Measurements from ENCODE around the gene RBM39. TPM values are rescaled to one million over a fixed set of nuclear protein-coding genes. Genes with fewer than 3 reads are reported as not detected.

RBM39 gene
- total and polyA plus RNA-seq, 2 experiments from 2014 or later, result 247 to 270 TPM

DNA sequence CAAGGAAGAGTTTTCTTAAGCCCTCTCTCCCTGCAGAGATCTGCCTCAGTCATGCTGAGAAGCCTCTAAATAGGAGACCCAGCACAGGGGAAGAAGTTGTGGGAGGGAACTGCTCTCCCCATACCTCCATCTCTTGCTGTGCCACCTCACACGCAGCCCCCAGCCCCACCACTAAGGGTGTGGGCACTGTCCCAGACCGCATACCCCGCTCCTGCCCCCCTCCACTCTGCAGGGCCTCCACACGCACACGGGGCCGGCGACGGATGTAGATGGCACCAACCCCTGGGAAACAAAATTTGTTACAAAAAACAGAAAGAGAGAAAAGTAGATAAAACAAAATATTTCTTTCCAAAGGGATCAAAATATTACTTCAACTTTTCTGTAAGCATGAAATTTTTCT, 67.1 kb downstream of the RBM39 start:
- H3K4me2 ChIP-seq (ENCODE audit: unreplicated experiment), result no peak overlapping the region
- no peaks in the 10 kb centered on the region for H3F3A ChIP-seq (ENCODE audit: insufficient read depth)
- H3K27me3 ChIP-seq (replicated peaks; ENCODE audit: insufficient read depth), result no peaks in the 10 kb centered on the region
- no peaks in the 10 kb centered on the region for H3K9me2 ChIP-seq (ENCODE audit: insufficient read depth)
- no peak overlapping the region for H3K9ac ChIP-seq
- H3K4me1 ChIP-seq (ENCODE audit: insufficient read depth), result no peaks in the 10 kb centered on the region
- H3K36me3 ChIP-seq (ENCODE audit: low read depth), result peaks cover 7% of the 10 kb centered on the region; the same call in 1 of the 2 replicates
- DNase-seq, result no peak
- no peaks in the 10 kb centered on the region for H3K9me3 ChIP-seq (ENCODE audit: low read depth)
- H3K27ac ChIP-seq, result no peak overlapping the region
- H3K4me3 ChIP-seq, result no peak overlapping the region
- 87 to 96% methylated on average over 8 of the region's 8 CpGs for WGBS, 2 experiments (ENCODE audit: low coverage in 1 of 2, low lambda C conversion rate in 2 of 2, missing lambda C conversion rate in 2 of 2)
- in situ Hi-C loops (cut with MboI), result no loop called here
- TF ChIP-seq EZH2phosphoT487 (IDR thresholded peaks at IDR 0.05; ENCODE audit: insufficient read depth, low read depth) (no peak), EZH2 (IDR thresholded peaks at IDR 0.05; ENCODE audit: insufficient read depth, poor library complexity, severe bottlenecking) (no peak)
- H4K20me1 ChIP-seq (ENCODE audit: insufficient read depth), result no peaks in the 10 kb centered on the region
- H2AFZ ChIP-seq, result no peak overlapping the region
- H3K79me2 ChIP-seq (ENCODE audit: insufficient read depth), result no peaks in the 10 kb centered on the region

DNA sequence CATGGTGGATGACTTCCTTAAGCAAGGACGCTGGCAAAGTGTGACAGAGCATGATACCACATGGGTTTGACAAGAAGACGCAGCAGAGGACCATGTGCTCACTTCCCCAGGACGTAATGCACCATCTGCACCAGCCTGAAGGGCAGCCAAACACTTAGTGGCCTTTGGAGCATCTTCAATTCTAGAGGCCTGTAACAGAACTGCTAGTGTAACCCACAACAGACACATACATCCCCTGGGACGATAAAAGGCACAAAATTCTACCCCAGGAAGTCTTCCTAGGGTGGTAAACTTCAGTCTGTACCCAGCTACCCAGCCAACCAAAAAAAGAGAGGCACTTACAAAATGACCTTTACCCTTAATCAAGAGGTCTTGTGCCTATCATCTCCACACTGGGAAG, 68.2 kb downstream of the RBM39 start:
- no peak overlapping the region for H3K9ac ChIP-seq
- no peak overlapping the region for H3K4me3 ChIP-seq
- no peak for DNase-seq
- no peaks in the 10 kb centered on the region for H3F3A ChIP-seq (ENCODE audit: insufficient read depth)
- 76 to 81% methylated on average over 4 of the region's 4 CpGs for WGBS, 2 experiments (ENCODE audit: low coverage in 1 of 2, low lambda C conversion rate in 2 of 2, missing lambda C conversion rate in 2 of 2)
- H3K4me1 ChIP-seq (ENCODE audit: insufficient read depth), result no peaks in the 10 kb centered on the region
- no peaks in the 10 kb centered on the region for H3K27me3 ChIP-seq (replicated peaks; ENCODE audit: insufficient read depth)
- peaks cover 7% of the 10 kb centered on the region; the same call in 1 of the 2 replicates for H3K36me3 ChIP-seq (ENCODE audit: low read depth)
- H3K4me2 ChIP-seq (ENCODE audit: unreplicated experiment), result no peak overlapping the region
- no peak overlapping the region for H2AFZ ChIP-seq
- H3K27ac ChIP-seq, result no peak overlapping the region
- TF ChIP-seq EZH2 (IDR thresholded peaks at IDR 0.05; ENCODE audit: insufficient read depth, poor library complexity, severe bottlenecking) (no peak), EZH2phosphoT487 (IDR thresholded peaks at IDR 0.05; ENCODE audit: insufficient read depth, low read depth) (no peak)
- in situ Hi-C loops (cut with MboI), result no loop called here
- H3K9me2 ChIP-seq (ENCODE audit: insufficient read depth), result no peaks in the 10 kb centered on the region
- no peaks in the 10 kb centered on the region for H3K79me2 ChIP-seq (ENCODE audit: insufficient read depth)
- no peaks in the 10 kb centered on the region for H3K9me3 ChIP-seq (ENCODE audit: low read depth)
- H4K20me1 ChIP-seq (ENCODE audit: insufficient read depth), result no peaks in the 10 kb centered on the region

DNA sequence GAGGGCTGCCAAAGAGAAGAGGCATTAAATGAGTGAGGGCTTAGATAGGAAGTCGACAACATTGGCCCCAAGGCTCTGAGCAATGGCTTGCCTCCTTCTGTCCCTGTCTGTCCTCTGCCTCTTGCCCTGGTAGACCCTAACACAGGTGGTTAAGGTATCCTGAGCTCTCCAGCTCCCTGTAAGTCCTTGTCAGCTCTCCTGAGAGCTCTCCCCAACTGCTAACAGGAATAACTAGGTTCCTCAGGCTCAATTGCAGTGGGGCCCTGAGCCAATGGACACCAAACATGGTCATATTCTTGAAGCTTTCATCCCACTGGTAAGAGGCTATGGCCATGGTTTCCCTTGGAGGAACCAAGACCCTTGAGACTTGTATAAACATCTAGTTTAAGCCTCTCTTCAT, 72.4 kb downstream of the RBM39 start:
- H3K9me2 ChIP-seq (ENCODE audit: insufficient read depth), result no peaks in the 10 kb centered on the region
- H4K20me1 ChIP-seq (ENCODE audit: insufficient read depth), result no peaks in the 10 kb centered on the region
- H3K4me3 ChIP-seq, result no peak overlapping the region
- no peak for DNase-seq
- TF ChIP-seq EZH2 (IDR thresholded peaks at IDR 0.05; ENCODE audit: insufficient read depth, poor library complexity, severe bottlenecking) (no peak), EZH2phosphoT487 (IDR thresholded peaks at IDR 0.05; ENCODE audit: insufficient read depth, low read depth) (no peak)
- no peak overlapping the region for H3K27ac ChIP-seq
- no peak overlapping the region for H2AFZ ChIP-seq
- peaks cover 4% of the 10 kb centered on the region for H3K79me2 ChIP-seq (ENCODE audit: insufficient read depth)
- no peak overlapping the region for H3K9ac ChIP-seq
- H3F3A ChIP-seq (ENCODE audit: insufficient read depth), result no peaks in the 10 kb centered on the region
- H3K27me3 ChIP-seq (replicated peaks; ENCODE audit: insufficient read depth), result no peaks in the 10 kb centered on the region
- in situ Hi-C loops (cut with MboI), result no loop called here
- WGBS, 2 experiments (ENCODE audit: low coverage in 1 of 2, low lambda C conversion rate in 2 of 2, missing lambda C conversion rate in 2 of 2), result 47 to 53% methylated on average over 1 of the region's 1 CpG
- H3K4me2 ChIP-seq (ENCODE audit: unreplicated experiment), result no peak overlapping the region
- no peaks in the 10 kb centered on the region for H3K4me1 ChIP-seq (ENCODE audit: insufficient read depth)
- H3K36me3 ChIP-seq (ENCODE audit: low read depth), result peaks cover 13% of the 10 kb centered on the region; the same call in 1 of the 2 replicates
- no peaks in the 10 kb centered on the region for H3K9me3 ChIP-seq (ENCODE audit: low read depth)

DNA sequence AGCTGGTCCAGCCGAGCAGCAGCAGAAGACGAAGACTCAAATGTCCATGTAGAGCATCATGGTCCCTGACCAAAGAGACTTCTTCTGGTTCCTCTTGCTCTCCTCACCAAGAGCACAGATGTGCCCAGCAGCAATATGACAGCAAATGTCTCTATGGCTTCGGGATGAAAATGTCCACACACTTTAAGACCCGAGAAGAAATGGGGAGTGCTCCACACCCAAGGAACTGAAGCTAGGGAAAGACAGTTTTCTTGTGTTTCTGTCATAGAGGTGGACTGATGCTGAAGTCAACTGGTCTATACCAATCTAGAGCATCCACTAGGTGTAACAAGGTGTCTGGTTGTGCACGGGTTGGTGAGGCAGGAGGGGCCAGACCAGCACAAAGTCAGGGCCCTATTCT, 72.8 kb downstream of the RBM39 start:
- no peak for DNase-seq
- in situ Hi-C loops (cut with MboI), result no loop called here
- H3K9me2 ChIP-seq (ENCODE audit: insufficient read depth), result no peaks in the 10 kb centered on the region
- H3F3A ChIP-seq (ENCODE audit: insufficient read depth), result no peaks in the 10 kb centered on the region
- H3K9ac ChIP-seq, result no peak overlapping the region
- WGBS, 2 experiments (ENCODE audit: low coverage in 1 of 2, low lambda C conversion rate in 2 of 2, missing lambda C conversion rate in 2 of 2), result 90 to 91% methylated on average over 5 of the region's 5 CpGs
- H2AFZ ChIP-seq, result no peak overlapping the region
- H4K20me1 ChIP-seq (ENCODE audit: insufficient read depth), result no peaks in the 10 kb centered on the region
- TF ChIP-seq EZH2phosphoT487 (IDR thresholded peaks at IDR 0.05; ENCODE audit: insufficient read depth, low read depth) (no peak), EZH2 (IDR thresholded peaks at IDR 0.05; ENCODE audit: insufficient read depth, poor library complexity, severe bottlenecking) (no peak)
- H3K4me1 ChIP-seq (ENCODE audit: insufficient read depth), result no peaks in the 10 kb centered on the region
- H3K4me2 ChIP-seq (ENCODE audit: unreplicated experiment), result no peak overlapping the region
- no peak overlapping the region for H3K4me3 ChIP-seq
- no peaks in the 10 kb centered on the region for H3K9me3 ChIP-seq (ENCODE audit: low read depth)
- H3K36me3 ChIP-seq (ENCODE audit: low read depth), result peaks cover 13% of the 10 kb centered on the region; the same call in 1 of the 2 replicates
- no peaks in the 10 kb centered on the region for H3K27me3 ChIP-seq (replicated peaks; ENCODE audit: insufficient read depth)
- peaks cover 9% of the 10 kb centered on the region for H3K79me2 ChIP-seq (ENCODE audit: insufficient read depth)
- H3K27ac ChIP-seq, result no peak overlapping the region

DNA sequence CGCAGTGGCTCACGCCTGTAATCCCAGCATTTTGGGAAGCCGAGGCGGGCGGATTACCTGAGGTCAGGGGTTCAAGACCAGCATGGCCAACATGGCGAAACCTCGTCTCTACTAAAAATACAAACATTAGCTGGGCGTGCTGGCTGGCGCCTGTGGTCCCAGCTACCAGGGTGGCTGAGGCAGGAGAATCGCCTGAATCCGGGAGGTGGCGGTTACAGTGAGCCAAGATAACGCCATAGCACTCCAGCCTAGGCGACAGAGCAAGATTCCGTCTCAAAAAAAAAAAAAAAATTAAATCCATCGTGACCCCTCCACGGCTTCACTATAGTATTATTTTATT, 76.1 kb downstream of the RBM39 start:
- Histone ChIP-seq H2AFZ (no peak overlapping the region), H3K27me3 (replicated peaks; ENCODE audit: insufficient read depth) (no peaks in the 10 kb centered on the region), H3K36me3 (ENCODE audit: low read depth) (peaks cover 7% of the 10 kb centered on the region; the same call in 1 of the 2 replicates), H3K4me3 (no peak overlapping the region), H3K79me2 (ENCODE audit: insufficient read depth) (peaks cover 42% of the 10 kb centered on the region), H3K4me1 (ENCODE audit: insufficient read depth) (peaks cover 23% of the 10 kb centered on the region), H3K9me2 (ENCODE audit: insufficient read depth) (no peaks in the 10 kb centered on the region), H3K9me3 (ENCODE audit: low read depth) (no peaks in the 10 kb centered on the region), H3K4me2 (ENCODE audit: unreplicated experiment) (no peak overlapping the region), H4K20me1 (ENCODE audit: insufficient read depth) (peaks cover 26% of the 10 kb centered on the region), H3F3A (ENCODE audit: insufficient read depth) (peaks cover 25% of the 10 kb centered on the region), H3K27ac (no peak overlapping the region), H3K9ac (no peak overlapping the region)
- 97% methylated on average over 17 of the region's 17 CpGs for WGBS, 2 experiments (ENCODE audit: low coverage in 1 of 2, low lambda C conversion rate in 2 of 2, missing lambda C conversion rate in 2 of 2)
- TF ChIP-seq EZH2 (IDR thresholded peaks at IDR 0.05; ENCODE audit: insufficient read depth, poor library complexity, severe bottlenecking) (no peak), EZH2phosphoT487 (IDR thresholded peaks at IDR 0.05; ENCODE audit: insufficient read depth, low read depth) (no peak)
- DNase-seq, result no peak
- in situ Hi-C loops (cut with MboI), result no loop called here
